PC-9 (cell line): ENCODE measurements around the gene CPXM1. TPM values are rescaled to one million over a fixed set of nuclear protein-coding genes. Genes with fewer than 3 reads are reported as not detected.

ENCODE experiments used
- BruUV-seq: library from RNA; stranded (reverse); fragments of 400-500 nt; replicated peaks from 2 replicates; lab custom pipeline; 2021; lab: Mats Ljungman, UMichigan
- CTCF ChIA-PET: fragments of 300-600 bp; sonication (Branson Sonifier 250); formaldehyde crosslinking; loops from one replicate; lab custom pipeline; 2022; ENCODE audit warnings: antibody characterized with exemption; lab: Charles Lee
- POLR2A ChIA-PET: fragments of 300-600 bp; sonication (Branson Sonifier 250); formaldehyde crosslinking; loops from one replicate; lab custom pipeline; 2022; ENCODE audit warnings: antibody characterized with exemption; ENCODE audit not compliant: unreplicated experiment; lab: Charles Lee
- DNase-seq, 2 experiments: peaks; one replicate each; pipeline versions ENCODE4 v3.0.0 to v3.0.0-alpha.2; 2015 to 2022; ENCODE audit warnings: mixed read lengths in 1 of 2
- H2AFZ ChIP-seq: fragments of 200-600 bp; sonication (generic); 2 replicates; pipeline ENCODE4 v1.8.1; 2017; ENCODE audit warnings: antibody characterized with exemption
- H3F3A ChIP-seq: fragments of 200-600 bp; sonication (generic); 2 replicates; pipeline ENCODE4 v1.8.1; 2017; ENCODE audit warnings: antibody characterized with exemption, mild to moderate bottlenecking, low read depth; ENCODE audit not compliant: insufficient read depth
- H3K27ac ChIP-seq: fragments of 200-600 bp; sonication (generic); 2 replicates; pipeline ENCODE4 v1.6.1; 2016; ENCODE audit warnings: mixed run types
- H3K27me3 ChIP-seq: fragments of 200-600 bp; sonication (generic); 2 replicates; pipeline ENCODE4 v1.6.1; 2016; ENCODE audit warnings: low read depth, mixed run types; ENCODE audit not compliant: insufficient read depth
- H3K36me3 ChIP-seq: fragments of 200-600 bp; sonication (generic); 2 replicates; pipeline ENCODE4 v1.6.1; 2016; ENCODE audit warnings: low read depth, mixed run types
- H3K4me1 ChIP-seq: fragments of 200-600 bp; sonication (generic); replicated peaks from 2 replicates; pipeline ENCODE4 v1.6.1; 2016; ENCODE audit warnings: mixed run types; ENCODE audit not compliant: insufficient read depth
- H3K4me2 ChIP-seq: fragments of 200-600 bp; sonication (generic); 2 replicates; pipeline ENCODE4 v1.6.1; 2017; ENCODE audit warnings: mixed run types
- H3K4me3 ChIP-seq: fragments of 200-600 bp; sonication (generic); 2 replicates; pipeline ENCODE4 v1.6.1; 2016; ENCODE audit warnings: mixed run types
- H3K79me2 ChIP-seq: fragments of 200-600 bp; sonication (generic); 2 replicates; pipeline ENCODE4 v1.6.1; 2017; ENCODE audit warnings: low read depth, mixed run types
- H3K9me2 ChIP-seq: fragments of 200-600 bp; sonication (generic); 2 replicates; pipeline ENCODE4 v1.8.1; 2017; ENCODE audit warnings: mild to moderate bottlenecking; ENCODE audit not compliant: insufficient read depth
- H3K9me3 ChIP-seq: fragments of 200-600 bp; sonication (generic); 2 replicates; pipeline ENCODE4 v1.8.1; 2016; ENCODE audit warnings: low read depth; ENCODE audit not compliant: insufficient read depth
- H4K20me1 ChIP-seq: fragments of 200-600 bp; sonication (generic); 2 replicates; pipeline ENCODE4 v1.8.1; 2017; ENCODE audit not compliant: insufficient read depth
- EZH2 ChIP-seq: fragments of 200-600 bp; sonication (generic); IDR thresholded peaks from 2 replicates; pipeline ENCODE4 v1.8.0; 2017; ENCODE audit warnings: antibody characterized with exemption, low read depth
- intact Hi-C: fragments of 100-400 bp; cut with micrococcal nuclease; formaldehyde crosslinking; loops from one replicate; pipeline ENCODE4 v1.10.0; 2022; ENCODE audit not compliant: unreplicated experiment
- total RNA-seq: library from RNA; stranded (reverse); gene quantifications from 2 replicates; pipeline ENCODE4 v1.2.3, GENCODE V29; 2021
- TF ChIP-seq, protein P1 (sequence below): fragments of 200-600 bp; sonication (generic); conservative IDR thresholded peaks from 2 replicates; pipeline ENCODE4 v1.6.1; 2017; ENCODE audit warnings: mixed run types, antibody characterized with exemption, mild to moderate bottlenecking, moderate library complexity

The CPXM1 gene
- total RNA-seq, 1 experiment from 2014 or later: not detected

DNA sequence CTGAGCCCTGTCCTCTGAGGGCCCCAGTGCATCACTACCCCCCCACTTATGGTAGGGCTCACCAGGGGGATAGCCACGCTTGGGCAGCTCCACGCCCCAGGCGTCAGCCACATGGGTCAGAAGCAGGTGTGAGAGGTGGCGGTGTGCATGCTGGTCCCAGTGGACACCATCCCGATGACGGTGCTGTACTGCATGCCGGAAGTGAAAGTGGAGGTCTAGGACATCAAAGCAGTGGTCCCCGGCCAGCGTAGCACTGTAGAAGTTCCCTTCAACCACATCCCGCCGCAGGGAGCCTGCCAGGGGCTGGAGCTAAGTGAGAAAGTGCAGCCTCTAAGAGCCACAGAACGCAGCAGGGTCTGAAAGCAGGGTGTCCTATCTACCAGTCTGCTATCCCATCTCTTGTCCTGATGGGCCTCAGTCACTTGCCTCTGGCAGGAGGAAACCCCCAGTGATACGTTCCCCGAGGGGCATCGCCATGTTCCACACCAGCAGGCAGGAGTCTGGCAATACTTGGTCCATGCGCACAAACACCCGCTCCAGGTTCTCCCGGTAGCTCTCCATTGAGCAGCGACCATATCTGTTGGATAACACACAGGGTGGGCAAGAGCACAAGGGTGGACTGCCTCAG, 37.9 kb upstream of the CPXM1 start:
- no peak for DNase-seq
- ChIA-PET POLR2A (no interaction called here), CTCF (no interaction called here)
- intact Hi-C loops: no loop called here
- no peaks in the 10 kb centered on the region for H3F3A ChIP-seq
- peaks cover 14% of the 10 kb centered on the region for H3K4me1 ChIP-seq
- peaks cover 16% of the 10 kb centered on the region for H3K79me2 ChIP-seq
- no peaks in the 10 kb centered on the region for H3K9me2 ChIP-seq
- no peak overlapping the region for H3K27ac ChIP-seq
- BruUV-seq: no TSS peak
- no peak overlapping the region for H2AFZ ChIP-seq
- H3K4me2 ChIP-seq: no peak overlapping the region
- no peaks in the 10 kb centered on the region for H3K36me3 ChIP-seq
- TF ChIP-seq, protein P1, sequence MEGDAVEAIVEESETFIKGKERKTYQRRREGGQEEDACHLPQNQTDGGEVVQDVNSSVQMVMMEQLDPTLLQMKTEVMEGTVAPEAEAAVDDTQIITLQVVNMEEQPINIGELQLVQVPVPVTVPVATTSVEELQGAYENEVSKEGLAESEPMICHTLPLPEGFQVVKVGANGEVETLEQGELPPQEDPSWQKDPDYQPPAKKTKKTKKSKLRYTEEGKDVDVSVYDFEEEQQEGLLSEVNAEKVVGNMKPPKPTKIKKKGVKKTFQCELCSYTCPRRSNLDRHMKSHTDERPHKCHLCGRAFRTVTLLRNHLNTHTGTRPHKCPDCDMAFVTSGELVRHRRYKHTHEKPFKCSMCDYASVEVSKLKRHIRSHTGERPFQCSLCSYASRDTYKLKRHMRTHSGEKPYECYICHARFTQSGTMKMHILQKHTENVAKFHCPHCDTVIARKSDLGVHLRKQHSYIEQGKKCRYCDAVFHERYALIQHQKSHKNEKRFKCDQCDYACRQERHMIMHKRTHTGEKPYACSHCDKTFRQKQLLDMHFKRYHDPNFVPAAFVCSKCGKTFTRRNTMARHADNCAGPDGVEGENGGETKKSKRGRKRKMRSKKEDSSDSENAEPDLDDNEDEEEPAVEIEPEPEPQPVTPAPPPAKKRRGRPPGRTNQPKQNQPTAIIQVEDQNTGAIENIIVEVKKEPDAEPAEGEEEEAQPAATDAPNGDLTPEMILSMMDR: no peak
- TF ChIP-seq EZH2: no peak
- no peak overlapping the region for H3K4me3 ChIP-seq
- H4K20me1 ChIP-seq: no peaks in the 10 kb centered on the region
- no peaks in the 10 kb centered on the region for H3K9me3 ChIP-seq
- no peaks in the 10 kb centered on the region for H3K27me3 ChIP-seq

DNA sequence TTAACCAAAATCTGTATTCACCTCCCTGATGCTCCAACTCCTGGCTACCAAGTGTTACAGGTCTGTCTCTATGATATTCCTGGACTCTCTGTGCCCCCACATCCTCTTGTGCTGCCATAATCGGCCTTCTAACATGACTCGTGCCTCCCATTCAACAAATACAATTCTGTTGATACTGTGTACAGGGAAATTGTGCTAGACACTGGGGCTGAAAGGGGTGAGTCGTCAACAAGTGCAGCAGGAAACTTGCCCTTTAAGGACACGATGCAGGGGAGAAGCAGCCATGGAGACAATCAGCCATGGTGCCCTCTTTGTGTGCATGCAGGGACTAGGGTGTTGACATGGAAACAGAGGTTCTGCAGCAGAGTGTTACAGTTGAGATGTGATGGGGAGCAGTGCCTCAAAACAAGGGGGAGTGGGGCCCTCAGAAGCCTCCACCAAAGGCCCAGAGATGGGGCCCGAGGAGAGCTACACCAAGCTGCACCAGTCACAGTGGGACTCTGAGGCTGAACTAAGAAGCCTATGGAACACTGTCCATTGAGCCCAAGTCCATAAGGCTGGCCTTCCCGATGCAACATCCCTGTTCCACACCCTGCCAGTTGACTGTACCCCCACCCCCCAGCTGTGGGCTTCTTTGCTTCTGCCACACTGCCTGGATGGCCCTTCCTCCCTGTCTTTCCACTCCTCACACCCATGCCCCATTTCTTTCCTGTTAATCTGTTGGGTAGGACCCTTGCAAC, 37.0 kb upstream of the CPXM1 start:
- no TSS peak for BruUV-seq
- Histone ChIP-seq H3F3A (peaks cover under 1% of the 10 kb centered on the region; the same call in 1 of the 2 replicates), H3K9me3 (no peaks in the 10 kb centered on the region), H3K27ac (no peak overlapping the region), H3K27me3 (no peaks in the 10 kb centered on the region), H3K4me3 (no peak overlapping the region), H3K79me2 (peaks cover 16% of the 10 kb centered on the region), H3K36me3 (no peaks in the 10 kb centered on the region), H3K4me1 (peaks cover 18% of the 10 kb centered on the region), H3K4me2 (no peak overlapping the region), H2AFZ (no peak overlapping the region), H3K9me2 (no peaks in the 10 kb centered on the region), H4K20me1 (no peaks in the 10 kb centered on the region)
- POLR2A ChIA-PET: no interaction called here
- intact Hi-C loops: no loop called here
- CTCF ChIA-PET: no interaction called here
- TF ChIP-seq, protein P1: no peak
- no peak for TF ChIP-seq EZH2
- no peak for DNase-seq

DNA sequence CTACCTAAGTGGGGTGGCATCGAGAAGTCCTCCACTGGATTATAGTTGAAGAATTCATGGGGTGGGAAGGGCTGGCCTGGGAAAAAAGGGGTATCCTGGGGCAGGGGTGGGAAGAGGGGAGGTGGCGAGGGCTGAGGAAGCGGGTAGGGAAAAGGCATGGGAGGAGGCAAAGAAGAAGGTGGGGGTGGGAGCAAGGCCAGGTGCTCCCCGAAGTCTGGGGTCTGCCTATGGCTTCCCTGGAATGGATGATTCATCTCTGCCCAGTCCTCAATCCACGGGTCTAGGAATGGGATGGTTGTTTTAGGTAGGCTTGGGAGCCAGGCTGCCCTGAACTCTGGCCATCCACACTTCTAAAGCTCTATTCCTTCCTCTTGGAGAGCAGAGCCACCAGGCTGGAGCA, 35.6 kb upstream of the CPXM1 start:
- Histone ChIP-seq H3K79me2 (peaks cover 12% of the 10 kb centered on the region), H3K4me3 (no peak overlapping the region), H4K20me1 (no peaks in the 10 kb centered on the region), H3K36me3 (no peaks in the 10 kb centered on the region), H3K4me1 (peaks cover 21% of the 10 kb centered on the region), H3F3A (peaks cover 10% of the 10 kb centered on the region), H3K9me2 (no peaks in the 10 kb centered on the region), H2AFZ (no peak overlapping the region), H3K9me3 (no peaks in the 10 kb centered on the region), H3K4me2 (no peak overlapping the region), H3K27me3 (no peaks in the 10 kb centered on the region), H3K27ac (no peak overlapping the region)
- BruUV-seq: no TSS peak
- DNase-seq: no peak
- intact Hi-C loops: no loop called here
- ChIA-PET POLR2A (no interaction called here), CTCF (no interaction called here)
- TF ChIP-seq, protein P1: no peak
- TF ChIP-seq EZH2: no peak
